HCT116 (cell line): ENCODE data around the gene TBCD. TPM values are rescaled to one million over a fixed set of nuclear protein-coding genes. Genes with fewer than 3 reads are reported as not detected.
"Not testable (repeated sequence)": the region's sequence is repeated elsewhere in the genome, so short reads cannot be mapped to it uniquely, and the experiment has no call there.

Experiments
- ATAC-seq: fragments of 200-7000 bp; cut with Tn5 transposase; 2 replicates; pipeline ENCODE4 v1.9.1; 2020; ENCODE audit warnings: mild to moderate bottlenecking, moderate library complexity
- BruUV-seq: library from RNA; stranded (reverse); fragments of 400-500 nt; replicated peaks from 2 replicates; lab custom pipeline; 2021; lab: Mats Ljungman, UMichigan
- CTCF ChIA-PET: fragments of 300-600 bp; sonication (Branson Sonifier 250); formaldehyde crosslinking; loops from one replicate; lab custom pipeline; 2021; ENCODE audit warnings: antibody characterized with exemption; lab: Charles Lee
- POLR2A ChIA-PET: fragments of 300-600, 350-600 bp; sonication (Branson Sonifier 250); formaldehyde crosslinking; loops from one replicate; lab custom pipeline; 2021; ENCODE audit warnings: antibody characterized with exemption; lab: Charles Lee
- RAD21 ChIA-PET, 2 experiments: fragments of 300-600 bp; sonication (Branson Sonifier 250); formaldehyde crosslinking; loops; one replicate each; lab custom pipeline; 2023; ENCODE audit warnings: low total read pairs in 2 of 2; ENCODE audit not compliant: uncharacterized antibody in 2 of 2, unreplicated experiment in 2 of 2, low non-redundant PET in 1 of 2; lab: Charles Lee
- DNase-seq: peaks from one replicate; pipeline ENCODE4 v3.0.0-alpha.2; 2010; ENCODE audit warnings: low read depth, low spot score
- H2AFZ ChIP-seq: fragments of 200-600 bp; shearing (Covaris generic), sonication (generic); 2 replicates; pipeline ENCODE4 v1.6.1; 2017; ENCODE audit warnings: low read depth, mixed run types, mixed read lengths, antibody characterized with exemption, low read length; ENCODE audit not compliant: poor library complexity, severe bottlenecking
- H3K27ac ChIP-seq: 2 replicates; pipeline ENCODE4 v1.5.1; 2012; ENCODE audit warnings: low read depth, low read length
- H3K27me3 ChIP-seq: fragments of 200-600 bp; sonication (generic); 2 replicates; pipeline ENCODE4 v1.6.1; 2016; ENCODE audit warnings: mixed run types, low read length, mixed read lengths; ENCODE audit not compliant: insufficient read depth
- H3K36me3 ChIP-seq, 2 experiments: fragments of 200-500 bp in 1 of 2; fragments of 200-600 bp in 1 of 2; sonication (Bioruptor generic) in 1 of 2; sonication (generic) in 1 of 2; 2 replicates each; pipeline versions ENCODE4 v1.5.1 to v1.6.1; 2014 to 2016; ENCODE audit warnings: low read length in 2 of 2, inconsistent platforms in 1 of 2, mixed read lengths in 1 of 2, mixed run types in 1 of 2; ENCODE audit not compliant: insufficient read depth in 2 of 2, control insufficient read depth in 1 of 2
- H3K4me1 ChIP-seq, 2 experiments: fragments of 200-600 bp in 1 of 2; sonication (generic) in 1 of 2; 2 replicates each; pipeline versions ENCODE4 v1.5.1 to v1.6.1; 2012 to 2017; ENCODE audit warnings: low read length in 2 of 2, inconsistent platforms in 1 of 2, mild to moderate bottlenecking in 1 of 2, mixed read lengths in 1 of 2, mixed run types in 1 of 2, moderate library complexity in 1 of 2; ENCODE audit not compliant: insufficient read depth in 2 of 2, control insufficient read depth in 1 of 2
- H3K4me2 ChIP-seq: fragments of 200-600 bp; sonication (generic); 2 replicates; pipeline ENCODE4 v1.6.1; 2017; ENCODE audit warnings: mixed run types, low read length, mixed read lengths
- H3K4me3 ChIP-seq, 2 experiments: fragments of 200-600 bp in 1 of 2; sonication (generic) in 1 of 2; replicated peaks in 1 of 2; 2 replicates each; pipeline ENCODE4 v1.5.1; 2011 to 2016; ENCODE audit warnings: low read length in 2 of 2, control low read depth in 1 of 2, low read depth in 1 of 2, mild to moderate bottlenecking in 1 of 2, mixed read lengths in 1 of 2, mixed run types in 1 of 2
- H3K79me2 ChIP-seq: fragments of 200-600 bp; sonication (generic); 2 replicates; pipeline ENCODE4 v1.6.1; 2017; ENCODE audit warnings: mild to moderate bottlenecking, mixed run types, low read length, moderate library complexity, mixed read lengths; ENCODE audit not compliant: insufficient read depth
- H3K9ac ChIP-seq: fragments of 200-600 bp; sonication (generic); 2 replicates; pipeline ENCODE4 v1.6.1; 2016; ENCODE audit warnings: low read length, mixed read lengths
- H3K9me2 ChIP-seq: fragments of 200-600 bp; sonication (generic), shearing (Covaris generic); 2 replicates; pipeline ENCODE4 v1.6.1; 2017; ENCODE audit warnings: mixed run types, mild to moderate bottlenecking, moderate library complexity; ENCODE audit not compliant: insufficient read depth
- H3K9me3 ChIP-seq, 2 experiments: fragments of 200-500 bp in 1 of 2; fragments of 200-600 bp in 1 of 2; sonication (Bioruptor generic) in 1 of 2; sonication (generic) in 1 of 2; 2 replicates each; pipeline ENCODE4 v1.6.1; 2014 to 2017; ENCODE audit warnings: low read length in 2 of 2, mixed read lengths in 2 of 2, inconsistent platforms in 1 of 2, low read depth in 1 of 2, mild to moderate bottlenecking in 1 of 2, mixed run types in 1 of 2, moderate library complexity in 1 of 2; ENCODE audit not compliant: control insufficient read depth in 1 of 2, insufficient read depth in 1 of 2
- H4K20me1 ChIP-seq: fragments of 200-600 bp; sonication (generic), shearing (Covaris generic); 2 replicates; pipeline ENCODE4 v1.6.1; 2017; ENCODE audit warnings: mixed run types, mild to moderate bottlenecking, moderate library complexity; ENCODE audit not compliant: insufficient read depth
- CBX3 ChIP-seq: IDR thresholded peaks from 2 replicates; pipeline ENCODE4 v1.6.1; 2012; ENCODE audit warnings: low read depth
- CEBPB ChIP-seq: IDR thresholded peaks from 2 replicates; pipeline ENCODE4 v1.6.1; 2012; ENCODE audit warnings: low read depth
- EZH2phosphoT487 ChIP-seq: fragments of 200-600 bp; IDR thresholded peaks from 2 replicates; pipeline ENCODE4 v1.6.1; 2018; ENCODE audit warnings: antibody characterized with exemption, borderline replicate concordance
- RAD21 ChIP-seq: IDR thresholded peaks from 2 replicates; pipeline ENCODE4 v1.6.1; 2012; ENCODE audit warnings: low read depth, mild to moderate bottlenecking
- ZFX ChIP-seq: fragments of 450-650 bp; IDR thresholded peaks from 2 replicates; pipeline ENCODE4 v1.6.1; 2017
- intact Hi-C: fragments of 100-400 bp; cut with micrococcal nuclease; formaldehyde crosslinking; loops from 2 replicates; pipeline ENCODE4 v1.10.0; 2022
- total RNA-seq: library from RNA; stranded (reverse); gene quantifications from one replicate; pipeline ENCODE4 v1.2.1, GENCODE V29; 2021; ENCODE audit not compliant: unreplicated experiment
- TF ChIP-seq, protein P1 (sequence below): IDR thresholded peaks from 2 replicates; pipeline ENCODE4 v1.6.1; 2012
- TF ChIP-seq, protein P2 (sequence below), 3 experiments: fragments of 200-600 bp in 1 of 3; sonication (generic) in 1 of 3; IDR thresholded peaks in 2 of 3; conservative IDR thresholded peaks in 1 of 3; 2 replicates each; pipeline ENCODE4 v1.5.1; 2012 to 2017; ENCODE audit warnings: low read depth in 2 of 3, low read length in 2 of 3, antibody characterized with exemption in 1 of 3, borderline replicate concordance in 1 of 3, control low read depth in 1 of 3, mild to moderate bottlenecking in 1 of 3, mixed read lengths in 1 of 3, mixed run types in 1 of 3, moderate library complexity in 1 of 3; ENCODE audit not compliant: insufficient read depth in 1 of 3

TBCD gene
- total RNA-seq, 1 experiment from 2014 or later: 152 TPM

- H3K36me3 ChIP-seq, H3K4me2 ChIP-seq, H3K9me3 ChIP-seq, H3K27ac ChIP-seq, H2AFZ ChIP-seq, intact Hi-C loops, ATAC-seq, H4K20me1 ChIP-seq, H3K79me2 ChIP-seq, H3K9me2 ChIP-seq, H3K4me1 ChIP-seq, CTCF ChIA-PET, RAD21 ChIA-PET, H3K4me3 ChIP-seq, DNase-seq, H3K27me3 ChIP-seq, H3K9ac ChIP-seq, POLR2A ChIA-PET, BruUV-seq: not testable (repeated sequence)
Observed at GRCh38 chr17:82955106-82955505, 203.2 kb downstream of the TBCD start.

DNA sequence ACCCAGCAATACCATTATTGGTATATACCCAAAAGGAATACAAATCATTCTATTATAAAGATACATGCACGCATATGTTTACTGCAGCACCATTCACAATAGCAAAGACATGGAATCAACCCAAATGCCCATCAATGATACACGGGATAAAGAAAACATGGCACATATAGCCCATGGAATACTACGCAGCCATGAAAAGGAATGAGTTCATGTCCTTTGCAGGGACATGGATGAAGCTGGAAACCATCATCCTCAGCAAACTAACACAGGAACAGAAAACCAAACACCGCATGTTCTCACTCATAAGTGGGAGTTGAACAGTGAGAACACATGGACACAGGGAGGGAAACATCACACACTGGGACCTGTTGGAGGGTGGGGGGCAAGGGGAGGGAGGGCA is 203.8 kb downstream of the TBCD start:
- H3K4me2 ChIP-seq, POLR2A ChIA-PET, H3K9ac ChIP-seq, H3K4me1 ChIP-seq, H3K36me3 ChIP-seq, H3K4me3 ChIP-seq, RAD21 ChIA-PET, CTCF ChIA-PET, ATAC-seq, H3K9me2 ChIP-seq, H3K27ac ChIP-seq, intact Hi-C loops, H4K20me1 ChIP-seq, H3K27me3 ChIP-seq, BruUV-seq, H3K79me2 ChIP-seq, H3K9me3 ChIP-seq, H2AFZ ChIP-seq, DNase-seq: not testable (repeated sequence)

GRCh38 chr17:82956146-82956725 is 204.4 kb downstream of the TBCD start:
- no peak for ATAC-seq
- intact Hi-C loops: no loop called here
- TF ChIP-seq CBX3 (no peak), EZH2phosphoT487 (no peak), ZFX (no peak), RAD21 (no peak), CEBPB (no peak)
- TF ChIP-seq, protein P1, sequence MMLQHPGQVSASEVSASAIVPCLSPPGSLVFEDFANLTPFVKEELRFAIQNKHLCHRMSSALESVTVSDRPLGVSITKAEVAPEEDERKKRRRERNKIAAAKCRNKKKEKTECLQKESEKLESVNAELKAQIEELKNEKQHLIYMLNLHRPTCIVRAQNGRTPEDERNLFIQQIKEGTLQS: no peak
- TF ChIP-seq, protein P2, sequence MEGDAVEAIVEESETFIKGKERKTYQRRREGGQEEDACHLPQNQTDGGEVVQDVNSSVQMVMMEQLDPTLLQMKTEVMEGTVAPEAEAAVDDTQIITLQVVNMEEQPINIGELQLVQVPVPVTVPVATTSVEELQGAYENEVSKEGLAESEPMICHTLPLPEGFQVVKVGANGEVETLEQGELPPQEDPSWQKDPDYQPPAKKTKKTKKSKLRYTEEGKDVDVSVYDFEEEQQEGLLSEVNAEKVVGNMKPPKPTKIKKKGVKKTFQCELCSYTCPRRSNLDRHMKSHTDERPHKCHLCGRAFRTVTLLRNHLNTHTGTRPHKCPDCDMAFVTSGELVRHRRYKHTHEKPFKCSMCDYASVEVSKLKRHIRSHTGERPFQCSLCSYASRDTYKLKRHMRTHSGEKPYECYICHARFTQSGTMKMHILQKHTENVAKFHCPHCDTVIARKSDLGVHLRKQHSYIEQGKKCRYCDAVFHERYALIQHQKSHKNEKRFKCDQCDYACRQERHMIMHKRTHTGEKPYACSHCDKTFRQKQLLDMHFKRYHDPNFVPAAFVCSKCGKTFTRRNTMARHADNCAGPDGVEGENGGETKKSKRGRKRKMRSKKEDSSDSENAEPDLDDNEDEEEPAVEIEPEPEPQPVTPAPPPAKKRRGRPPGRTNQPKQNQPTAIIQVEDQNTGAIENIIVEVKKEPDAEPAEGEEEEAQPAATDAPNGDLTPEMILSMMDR (IDR thresholded peaks at IDR 0.05 in 2 of 3, conservative IDR thresholded peaks at IDR 0.05 in 1 of 3; ENCODE audit: borderline replicate concordance in 1 of 3, insufficient read depth in 1 of 3, low read depth in 2 of 3, low read length in 2 of 3): no peak
- Histone ChIP-seq H4K20me1 (no peaks in the 10 kb centered on the region), H3K4me3 (no peak overlapping the region), H3K4me2 (no peak overlapping the region), H3K9me2 (no peaks in the 10 kb centered on the region), H2AFZ (no peak overlapping the region), H3K79me2 (no peaks in the 10 kb centered on the region), H3K9me3 (no peaks in the 10 kb centered on the region; a peak in 1 of 4 replicates), H3K9ac (no peak overlapping the region), H3K4me1 (no peaks in the 10 kb centered on the region), H3K27me3 (no peaks in the 10 kb centered on the region), H3K27ac (no peak overlapping the region), H3K36me3 (peaks cover 0 to 8% of the 10 kb centered on the region in 2 experiments; a peak in 2 of 4 replicates)
- ChIA-PET RAD21 (no interaction called here), POLR2A (no interaction called here), CTCF (no interaction called here)
- BruUV-seq: no TSS peak
- no peak for DNase-seq
